ENCODE data around the gene NFKB1.

The NFKB1 gene

GRCh38 chr4:102578819-102579218 is 77.7 kb downstream of the NFKB1 start:
- POLR2A ChIA-PET, result no interaction called here
- H3K4me3 ChIP-seq (ENCODE audit: low read depth, low read length), result no peak overlapping the region
- CTCF ChIA-PET, result interaction anchor here (0.6 to 2.0 kb wide), 3 partner anchors 10 to 513 kb away, joined by 3 to 5 read pairs (median 4); no protein-coding TSS in a partner anchor
- no peak for TF ChIP-seq CTCF (IDR thresholded peaks at IDR 0.05; ENCODE audit: insufficient read depth, low read length, missing control alignments)
- no peak for DNase-seq (ENCODE audit: low read depth, low spot score)

- ChIA-PET POLR2A (no interaction called here), CTCF (interaction anchor here (1.3 to 2.0 kb wide), 2 partner anchors 131 to 512 kb away, joined by 3 to 4 read pairs; no protein-coding TSS in a partner anchor)
- TF ChIP-seq CTCF (IDR thresholded peaks at IDR 0.05; ENCODE audit: insufficient read depth, low read length, missing control alignments), result no peak
- no peak for DNase-seq (ENCODE audit: low read depth, low spot score)
- H3K4me3 ChIP-seq (ENCODE audit: low read depth, low read length), result no peak overlapping the region
Measured at GRCh38 chr4:102579794-102580462, 78.8 kb downstream of the NFKB1 start.

- CTCF ChIA-PET, result interaction anchor here (1.3 to 2.0 kb wide), 2 partner anchors 132 to 512 kb away, joined by 3 to 4 read pairs; no protein-coding TSS in a partner anchor
- no peak overlapping the region for H3K4me3 ChIP-seq (ENCODE audit: low read depth, low read length)
- DNase-seq (ENCODE audit: low read depth, low spot score), result no peak
- no peak for TF ChIP-seq CTCF (IDR thresholded peaks at IDR 0.05; ENCODE audit: insufficient read depth, low read length, missing control alignments)
- POLR2A ChIA-PET, result no interaction called here
Measured at GRCh38 chr4:102580463-102580842, 79.3 kb downstream of the NFKB1 start.

DNA sequence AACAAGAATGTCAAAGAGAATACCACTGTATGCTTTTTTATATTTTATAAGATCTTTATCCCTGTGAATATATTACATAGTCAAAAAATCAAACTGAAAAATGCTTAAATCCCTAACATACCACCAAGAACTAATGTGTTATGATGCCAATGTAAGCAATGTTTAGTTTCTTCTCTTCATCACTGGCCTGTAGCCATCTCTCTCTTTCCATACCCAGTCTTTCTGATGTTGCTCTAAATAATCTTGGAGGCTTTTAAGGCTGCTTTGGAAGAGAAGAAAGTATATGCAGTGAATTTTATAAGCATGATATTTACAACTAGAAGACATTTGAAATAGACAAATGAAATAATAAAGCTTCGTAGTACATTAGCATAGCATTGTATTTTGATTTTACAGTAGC is 82.9 kb downstream of the NFKB1 start:
- no peak for DNase-seq (ENCODE audit: low read depth, low spot score)
- TF ChIP-seq CTCF (IDR thresholded peaks at IDR 0.05; ENCODE audit: insufficient read depth, low read length, missing control alignments), result no peak
- no peak overlapping the region for H3K4me3 ChIP-seq (ENCODE audit: low read depth, low read length)
- ChIA-PET POLR2A (no interaction called here), CTCF (interaction anchor here (1.1 to 1.6 kb wide), 2 partner anchors 25 to 149 kb away, joined by 3 read pairs; no protein-coding TSS in a partner anchor)

GRCh38 chr4:102585329-102585728 is 84.2 kb downstream of the NFKB1 start:
- CTCF ChIA-PET, result interaction anchor here (1.1 to 1.6 kb wide), 3 partner anchors 24 to 422 kb away, joined by 3 to 4 read pairs (median 3); no protein-coding TSS in a partner anchor
- POLR2A ChIA-PET, result no interaction called here
- TF ChIP-seq CTCF (IDR thresholded peaks at IDR 0.05; ENCODE audit: insufficient read depth, low read length, missing control alignments), result no peak
- DNase-seq (ENCODE audit: low read depth, low spot score), result no peak
- H3K4me3 ChIP-seq (ENCODE audit: low read depth, low read length), result no peak overlapping the region

DNA sequence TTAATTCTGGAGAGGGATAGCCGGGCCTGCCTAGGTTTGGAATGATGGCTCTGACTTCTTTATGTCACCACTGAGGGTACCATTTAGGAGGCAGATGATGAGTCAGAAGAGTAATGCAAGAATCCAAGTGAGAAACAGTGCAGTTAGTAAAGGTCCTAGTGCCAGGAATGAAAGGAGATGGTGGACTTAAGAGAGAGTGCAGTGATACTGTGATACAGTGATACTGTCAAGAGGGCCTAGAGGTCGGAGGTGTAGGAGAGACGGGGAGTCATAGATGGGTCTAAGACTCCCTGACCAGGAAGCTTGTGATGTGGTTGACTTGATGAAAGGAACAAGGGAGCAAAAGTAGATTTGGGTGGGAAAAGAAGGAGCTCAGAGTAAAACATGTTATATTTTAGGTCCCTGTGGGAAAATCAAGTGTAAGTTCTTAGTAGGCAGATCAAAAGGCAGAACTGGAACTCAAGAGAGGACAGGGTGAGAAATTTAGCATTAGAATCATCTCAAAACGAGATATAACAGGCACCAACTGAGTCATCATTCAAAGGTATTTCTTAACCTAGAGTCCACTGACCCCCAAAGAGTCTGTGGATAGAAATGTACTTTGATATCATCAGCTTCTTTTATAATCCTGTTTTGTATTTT is 85.0 kb downstream of the NFKB1 start:
- DNase-seq (ENCODE audit: low read depth, low spot score), result no peak
- ChIA-PET POLR2A (no interaction called here), CTCF (no interaction called here)
- no peak overlapping the region for H3K4me3 ChIP-seq (ENCODE audit: low read depth, low read length)
- TF ChIP-seq CTCF (IDR thresholded peaks at IDR 0.05; ENCODE audit: insufficient read depth, low read length, missing control alignments), result no peak

Data from AG04449 (cell line).